Measurements from ENCODE around the gene METRN. TPM values are rescaled to one million over a fixed set of nuclear protein-coding genes. Genes with fewer than 3 reads are reported as not detected.
A peak's percentile ranks its signal among the peaks of the same experiment; 100 is the strongest.

The METRN gene
- total and polyA plus RNA-seq, 2 of the 4 experiments (the other 2 are of a cell fraction), result 6.1 to 48.2 TPM

DNA sequence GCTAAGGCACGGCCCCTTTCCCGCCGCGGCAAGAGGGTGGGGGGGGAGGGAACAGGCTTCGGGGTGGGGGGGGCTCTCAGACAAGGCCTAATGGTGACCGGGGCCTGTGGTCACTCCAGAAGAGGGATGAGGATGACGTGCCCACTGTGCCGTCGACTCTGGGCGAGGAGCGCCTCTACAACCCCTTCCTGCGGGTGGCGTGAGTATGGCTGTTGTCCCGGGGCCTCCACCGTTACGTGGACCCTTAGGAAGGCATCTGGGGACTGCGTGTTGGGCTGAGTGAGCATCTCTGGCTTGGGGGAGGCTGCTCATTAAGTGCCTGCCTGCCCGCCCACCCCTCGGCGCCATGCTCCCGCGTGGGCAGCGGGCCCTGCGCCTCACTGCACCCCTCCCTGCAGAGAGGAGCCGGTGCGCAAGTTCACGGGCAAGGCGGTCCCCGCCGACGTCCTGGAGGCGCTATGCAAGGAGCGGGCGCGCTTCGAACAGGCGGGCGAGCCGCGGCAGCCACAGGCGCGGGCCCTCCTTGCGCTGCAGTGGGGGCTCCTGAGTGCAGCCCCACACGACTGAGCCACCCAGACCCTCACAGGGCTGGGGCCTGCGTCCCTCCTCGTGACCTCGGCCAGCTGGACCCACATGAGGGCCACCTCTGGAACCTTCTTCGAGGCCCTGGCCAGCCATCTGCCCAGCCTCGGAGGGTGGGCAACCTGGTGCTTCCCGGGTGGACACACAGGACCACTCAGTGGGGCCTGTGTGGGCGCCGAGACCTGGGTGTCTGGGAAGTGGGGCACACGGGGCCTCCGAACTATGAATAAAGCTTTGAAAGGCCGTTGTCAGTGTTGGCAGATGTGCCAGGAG is 14.2 kb downstream of the METRN start:
- no peaks in the 10 kb centered on the region for H3K9me3 ChIP-seq (ENCODE audit: control insufficient read depth, insufficient read depth, low read length)
- intact Hi-C loops (cut with micrococcal nuclease) (loop anchor here (5.0 kb wide), 1 partner anchor 58 kb away; the partner anchor contains the start of genes CHTF18 and RPUSD1), dilution Hi-C loops (cut with HindIII; ENCODE audit: low sequenced_read_pairs, unreplicated experiment) (no loop called here), in situ Hi-C loops (cut with MboI; ENCODE audit: low sequenced_read_pairs) (no loop called here)
- no peak overlapping the region for H3K56ac ChIP-seq (ENCODE audit: extremely low read depth, insufficient read depth, low read length)
- WGBS, 2 experiments (ENCODE audit: extremely low coverage in 2 of 2, insufficient read length in 1 of 2), result 76% methylated on average over 22 of the region's 55 CpGs; no CpG with 5 or more reads in 1 of the 2 experiments
- H2BK120ac ChIP-seq (ENCODE audit: low read depth, low read length), result no peak overlapping the region
- no peaks in the 10 kb centered on the region for H3K27me3 ChIP-seq (ENCODE audit: control insufficient read depth, insufficient read depth, low read length)
- peaks cover 2% of the 10 kb centered on the region; the same call in 1 of the 2 replicates for H3K9me1 ChIP-seq (ENCODE audit: insufficient read depth, low read length)
- H3K4me3 ChIP-seq (ENCODE audit: insufficient read depth, low read depth, low read length), result no peak overlapping the region
- H2AK5ac ChIP-seq (ENCODE audit: low read depth, low read length), result peak overlapping the region; percentile 78
- peaks cover 21% of the 10 kb centered on the region for H3K36me3 ChIP-seq (ENCODE audit: control insufficient read depth, insufficient read depth, low read length)
- no peak overlapping the region for H2BK15ac ChIP-seq (ENCODE audit: low read depth, low read length)
- H3K23ac ChIP-seq (ENCODE audit: low read depth, low read length), result no peak overlapping the region
- H3K18ac ChIP-seq (ENCODE audit: low read depth, low read length), result no peak overlapping the region
- H3K9ac ChIP-seq (ENCODE audit: low read depth, low read length), result no peak overlapping the region
- no peak for ATAC-seq (ENCODE audit: low read depth)
- ChIA-PET POLR2A (ENCODE audit: unreplicated experiment) (no interaction called here), CTCF (no interaction called here)
- no peak overlapping the region; the same call in 1 of the 2 replicates for H3K4me2 ChIP-seq (ENCODE audit: low read depth, low read length)
- H2BK5ac ChIP-seq (ENCODE audit: low read depth, low read length, poor library complexity, severe bottlenecking), result peak overlapping the region; percentile 11
- no peak overlapping the region for H2BK20ac ChIP-seq (ENCODE audit: low read depth, low read length)
- peaks cover 4% of the 10 kb centered on the region for H4K20me1 ChIP-seq (ENCODE audit: insufficient read depth, low read length)
- H4K8ac ChIP-seq (ENCODE audit: low read depth in 2 of 2, low read length in 2 of 2), result no peak overlapping the region
- H3K4ac ChIP-seq (ENCODE audit: low read depth, low read length), result peak overlapping the region; percentile 73; the same call in 1 of the 2 replicates
- H2AFZ ChIP-seq (replicated peaks; ENCODE audit: low read length, poor library complexity), result peak overlapping the region; percentile 89
- no peak overlapping the region for H3K27ac ChIP-seq (ENCODE audit: insufficient read depth, low read length)
- H3K14ac ChIP-seq (replicated peaks; ENCODE audit: low read depth, low read length), result no peak overlapping the region
- no peak overlapping the region for H4K91ac ChIP-seq (ENCODE audit: insufficient read depth, low read depth, low read length)
- H3K4me1 ChIP-seq (ENCODE audit: control insufficient read depth, insufficient read depth, low read length), result peaks cover 6% of the 10 kb centered on the region
- no peak for DNase-seq
- H3K79me1 ChIP-seq (ENCODE audit: low read depth in 1 of 2, low read length in 2 of 2), result peaks cover 0 to 5% of the 10 kb centered on the region in 2 experiments; a peak in 1 of 4 replicates
- peak overlapping the region; percentile 72 for H2AK9ac ChIP-seq (replicated peaks; ENCODE audit: low read depth, low read length, poor library complexity)
- H4K5ac ChIP-seq (ENCODE audit: low read depth, low read length), result no peak overlapping the region
- BruUV-seq (replicated peaks), result no TSS peak
- TF ChIP-seq MXI1 (IDR thresholded peaks at IDR 0.05; ENCODE audit: borderline replicate concordance, low read depth, low read length), result no peak
- no peak for TF ChIP-seq NFE2L2 (IDR thresholded peaks at IDR 0.05; ENCODE audit: low read depth, low read length)
- no peak for TF ChIP-seq USF2 (IDR thresholded peaks at IDR 0.05; ENCODE audit: low read depth, low read length)
- TF ChIP-seq MAZ (IDR thresholded peaks at IDR 0.05; ENCODE audit: borderline replicate concordance, low read depth, low read length), result no peak
- TF ChIP-seq SMC3 (IDR thresholded peaks at IDR 0.05; ENCODE audit: low read depth, low read length), result no peak
- TF ChIP-seq FOS (IDR thresholded peaks at IDR 0.05; ENCODE audit: low read depth, low read length), result no peak
- TF ChIP-seq, protein P1, sequence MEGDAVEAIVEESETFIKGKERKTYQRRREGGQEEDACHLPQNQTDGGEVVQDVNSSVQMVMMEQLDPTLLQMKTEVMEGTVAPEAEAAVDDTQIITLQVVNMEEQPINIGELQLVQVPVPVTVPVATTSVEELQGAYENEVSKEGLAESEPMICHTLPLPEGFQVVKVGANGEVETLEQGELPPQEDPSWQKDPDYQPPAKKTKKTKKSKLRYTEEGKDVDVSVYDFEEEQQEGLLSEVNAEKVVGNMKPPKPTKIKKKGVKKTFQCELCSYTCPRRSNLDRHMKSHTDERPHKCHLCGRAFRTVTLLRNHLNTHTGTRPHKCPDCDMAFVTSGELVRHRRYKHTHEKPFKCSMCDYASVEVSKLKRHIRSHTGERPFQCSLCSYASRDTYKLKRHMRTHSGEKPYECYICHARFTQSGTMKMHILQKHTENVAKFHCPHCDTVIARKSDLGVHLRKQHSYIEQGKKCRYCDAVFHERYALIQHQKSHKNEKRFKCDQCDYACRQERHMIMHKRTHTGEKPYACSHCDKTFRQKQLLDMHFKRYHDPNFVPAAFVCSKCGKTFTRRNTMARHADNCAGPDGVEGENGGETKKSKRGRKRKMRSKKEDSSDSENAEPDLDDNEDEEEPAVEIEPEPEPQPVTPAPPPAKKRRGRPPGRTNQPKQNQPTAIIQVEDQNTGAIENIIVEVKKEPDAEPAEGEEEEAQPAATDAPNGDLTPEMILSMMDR (conservative IDR thresholded peaks at IDR 0.05; ENCODE audit: low read depth, low read length), result no peak
- TF ChIP-seq, protein P2, sequence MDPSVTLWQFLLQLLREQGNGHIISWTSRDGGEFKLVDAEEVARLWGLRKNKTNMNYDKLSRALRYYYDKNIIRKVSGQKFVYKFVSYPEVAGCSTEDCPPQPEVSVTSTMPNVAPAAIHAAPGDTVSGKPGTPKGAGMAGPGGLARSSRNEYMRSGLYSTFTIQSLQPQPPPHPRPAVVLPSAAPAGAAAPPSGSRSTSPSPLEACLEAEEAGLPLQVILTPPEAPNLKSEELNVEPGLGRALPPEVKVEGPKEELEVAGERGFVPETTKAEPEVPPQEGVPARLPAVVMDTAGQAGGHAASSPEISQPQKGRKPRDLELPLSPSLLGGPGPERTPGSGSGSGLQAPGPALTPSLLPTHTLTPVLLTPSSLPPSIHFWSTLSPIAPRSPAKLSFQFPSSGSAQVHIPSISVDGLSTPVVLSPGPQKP (IDR thresholded peaks at IDR 0.05; ENCODE audit: borderline replicate concordance, low read depth, low read length), result no peak
- TF ChIP-seq CEBPB (IDR thresholded peaks at IDR 0.05; ENCODE audit: low read depth, low read length), result no peak
- no peak for TF ChIP-seq POLR2A (IDR thresholded peaks at IDR 0.05; ENCODE audit: low read depth, low read length)
- TF ChIP-seq BHLHE40 (IDR thresholded peaks at IDR 0.05; ENCODE audit: low read depth, low read length), result no peak
- TF ChIP-seq RAD21 (IDR thresholded peaks at IDR 0.05; ENCODE audit: low read length), result no peak
- TF ChIP-seq RCOR1 (IDR thresholded peaks at IDR 0.05; ENCODE audit: insufficient replicate concordance, low read length), result no peak
- TF ChIP-seq MAFK (IDR thresholded peaks at IDR 0.05; ENCODE audit: low read depth, low read length), result no peak
